Activated CD8-positive, alpha-beta T cell treated with anti-CD3 and anti-CD28 coated beads for 36 hours (primary cell): ENCODE measurements around the gene NMRK2. TPM values are rescaled to one million over a fixed set of nuclear protein-coding genes. Genes with fewer than 3 reads are reported as not detected.

ENCODE experiments used
- ATAC-seq: fragments of 200-7000 bp; cut with Tn5 transposase; one replicate; pipeline ENCODE4 v1.10.0; 2021; ENCODE audit warnings: mild to moderate bottlenecking, moderate library complexity
- CTCF ChIA-PET: fragments of 350-600 bp; sonication (Branson Sonifier 250); formaldehyde crosslinking; loops from one replicate; lab custom pipeline; 2021; ENCODE audit warnings: antibody characterized with exemption; lab: Charles Lee
- POLR2A ChIA-PET: fragments of 350-600 bp; sonication (Branson Sonifier 250); formaldehyde crosslinking; loops from one replicate; lab custom pipeline; 2021; ENCODE audit warnings: antibody characterized with exemption; lab: Charles Lee
- DNase-seq: peaks from one replicate; pipeline ENCODE4 v3.0.0-alpha.2; 2020
- H3K27ac Mint-ChIP-seq: one replicate; pipeline ENCODE4 v1.8.0; 2021; ENCODE audit warnings: mild to moderate bottlenecking, mixed read lengths
- H3K27me3 Mint-ChIP-seq: one replicate; pipeline ENCODE4 v1.8.0; 2021; ENCODE audit warnings: mixed read lengths
- H3K36me3 Mint-ChIP-seq: one replicate; pipeline ENCODE4 v1.8.0; 2021; ENCODE audit warnings: low read depth, mixed read lengths
- H3K4me1 Mint-ChIP-seq: one replicate; pipeline ENCODE4 v1.8.0; 2021; ENCODE audit warnings: low read depth, mixed read lengths
- H3K4me3 Mint-ChIP-seq: one replicate; pipeline ENCODE4 v1.8.0; 2021; ENCODE audit warnings: mild to moderate bottlenecking, moderate library complexity, mixed read lengths
- H3K9me3 Mint-ChIP-seq: one replicate; pipeline ENCODE4 v1.8.0; 2021; ENCODE audit warnings: mixed read lengths
- CTCF ChIP-seq: fragments of 200-600 bp; IDR thresholded peaks from one replicate; pipeline ENCODE4 v1.8.0; 2022; ENCODE audit warnings: antibody characterized with exemption, mild to moderate bottlenecking
- intact Hi-C: fragments of 100-400 bp; cut with micrococcal nuclease; formaldehyde crosslinking; loops from one replicate; pipeline ENCODE4 v1.10.0; 2022
- total RNA-seq, 2 experiments: library from RNA; stranded (reverse); gene quantifications; one replicate each; pipeline ENCODE4 v1.2.3, GENCODE V29; 2021

The NMRK2 gene
- total RNA-seq, 2 experiments from 2014 or later, result not detected

- H3K9me3 Mint-ChIP-seq, result no peaks in the 10 kb centered on the region
- no peak for ATAC-seq
These were observed 45.3 kb downstream of the NMRK2 start for GRCh38 chr19:3978145-3978544.

GRCh38 chr19:3979289-3979673 is 46.4 kb downstream of the NMRK2 start:
- H3K4me1 Mint-ChIP-seq, result peaks cover 39% of the 10 kb centered on the region
- CTCF ChIA-PET, result interaction anchor here (1.7 kb wide), 1 partner anchor 9 kb away, joined by 9 read pairs; no protein-coding TSS in a partner anchor
- no peak for ATAC-seq
- no peak for DNase-seq
- POLR2A ChIA-PET, result interaction anchor here (0.6 to 7.8 kb wide), 6 partner anchors 7 to 1739 kb away, joined by 3 to 131 read pairs (median 9); partner anchors contain the start of gene DAPK3
- H3K9me3 Mint-ChIP-seq, result no peaks in the 10 kb centered on the region
- no peaks in the 10 kb centered on the region for H3K27me3 Mint-ChIP-seq
- no peak overlapping the region for H3K4me3 Mint-ChIP-seq
- peak overlapping the region; percentile 38 for H3K27ac Mint-ChIP-seq
- H3K36me3 Mint-ChIP-seq, result peaks cover 77% of the 10 kb centered on the region
- no peak for TF ChIP-seq CTCF
- intact Hi-C loops, result no loop called here

More at GRCh38 chr19:3978145-3978544, 45.3 kb downstream of the NMRK2 start:
- peak overlapping the region; percentile 48 for H3K27ac Mint-ChIP-seq
- CTCF ChIA-PET, result no interaction called here
- H3K4me3 Mint-ChIP-seq, result no peak overlapping the region
- intact Hi-C loops, result no loop called here
- DNase-seq, result no peak
- peaks cover 65% of the 10 kb centered on the region for H3K36me3 Mint-ChIP-seq
- H3K27me3 Mint-ChIP-seq, result no peaks in the 10 kb centered on the region
- POLR2A ChIA-PET, result interaction anchor here (0.6 to 2.4 kb wide), 5 partner anchors 10 to 422 kb away, joined by 3 to 12 read pairs (median 6); no protein-coding TSS in a partner anchor
- no peak for TF ChIP-seq CTCF
- peaks cover 28% of the 10 kb centered on the region for H3K4me1 Mint-ChIP-seq

GRCh38 chr19:3979674-3980352 is 46.9 kb downstream of the NMRK2 start:
- ATAC-seq, result no peak
- H3K27ac Mint-ChIP-seq, result peak overlapping the region; percentile 38

GRCh38 chr19:3980353-3981251 is 47.7 kb downstream of the NMRK2 start:
- H3K4me3 Mint-ChIP-seq, result peak overlapping the region; percentile 24

More at GRCh38 chr19:3979674-3980352, 46.9 kb downstream of the NMRK2 start:
- Mint-ChIP-seq H3K9me3 (no peaks in the 10 kb centered on the region), H3K27me3 (no peaks in the 10 kb centered on the region), H3K4me1 (peaks cover 39% of the 10 kb centered on the region), H3K36me3 (peaks cover 82% of the 10 kb centered on the region), H3K4me3 (no peak overlapping the region)
- no peak for DNase-seq
- intact Hi-C loops, result no loop called here
- ChIA-PET CTCF (interaction anchor here (1.7 kb wide), 1 partner anchor 8 kb away, joined by 9 read pairs; no protein-coding TSS in a partner anchor), POLR2A (interaction anchor here (0.6 to 7.8 kb wide), 5 partner anchors 8 to 1739 kb away, joined by 3 to 131 read pairs (median 12); partner anchors contain the start of gene DAPK3)
- no peak for TF ChIP-seq CTCF

More at GRCh38 chr19:3980353-3981251, 47.7 kb downstream of the NMRK2 start:
- no peak for TF ChIP-seq CTCF
- CTCF ChIA-PET, result interaction anchor here (1.7 kb wide), 1 partner anchor 7 kb away, joined by 9 read pairs; no protein-coding TSS in a partner anchor
- DNase-seq, result no peak
- ATAC-seq, result no peak
- POLR2A ChIA-PET, result interaction anchor here (0.9 to 7.8 kb wide), 5 partner anchors 9 to 1738 kb away, joined by 4 to 131 read pairs (median 12); partner anchors contain the start of gene DAPK3
- peak overlapping the region; percentile 55 for H3K27ac Mint-ChIP-seq
- H3K4me1 Mint-ChIP-seq, result peaks cover 39% of the 10 kb centered on the region
- peaks cover 87% of the 10 kb centered on the region for H3K36me3 Mint-ChIP-seq
- no peaks in the 10 kb centered on the region for H3K9me3 Mint-ChIP-seq
- H3K27me3 Mint-ChIP-seq, result no peaks in the 10 kb centered on the region
- intact Hi-C loops, result no loop called here
